GM23248 (cell line): ENCODE results near the gene CALB2.

Source experiments
- EZH2 ChIP-seq: fragments of 200-600 bp; sonication (generic); IDR thresholded peaks from 2 replicates; pipeline ENCODE4 v1.6.1; 2018; ENCODE audit warnings: antibody characterized with exemption, mild to moderate bottlenecking; ENCODE audit not compliant: insufficient read depth, poor library complexity, severe bottlenecking
- EZH2phosphoT487 ChIP-seq: fragments of 200-600 bp; sonication (generic); IDR thresholded peaks from 2 replicates; pipeline ENCODE4 v1.6.1; 2018; ENCODE audit warnings: antibody characterized with exemption, moderate library complexity, mild to moderate bottlenecking, low read depth; ENCODE audit not compliant: insufficient read depth

- TF ChIP-seq EZH2phosphoT487 (no peak), EZH2 (no peak)
Observed at GRCh38 chr16:71413341-71413740, 54.8 kb downstream of the CALB2 start.
